Body of pancreas (tissue), 4 donors: ENCODE data around the gene CKAP4.

Experiments used
- POLR2A ChIP-seq, 3 donors: fragments of 450-650 bp; IDR thresholded peaks; one replicate each; pipeline ENCODE4 v1.6.1; 2016; ENCODE audit warnings: antibody characterized with exemption in 3 of 3, mild to moderate bottlenecking in 2 of 3
- TF ChIP-seq, protein P1 (sequence below), 7 experiments: fragments of 450-650 bp in 4 of 7; fragments of 200-600 bp in 3 of 7; sonication (generic) in 3 of 7; IDR thresholded peaks; one replicate each; pipeline ENCODE4 v1.5.1; 2016 to 2019; ENCODE audit warnings: antibody characterized with exemption in 7 of 7

DNA sequence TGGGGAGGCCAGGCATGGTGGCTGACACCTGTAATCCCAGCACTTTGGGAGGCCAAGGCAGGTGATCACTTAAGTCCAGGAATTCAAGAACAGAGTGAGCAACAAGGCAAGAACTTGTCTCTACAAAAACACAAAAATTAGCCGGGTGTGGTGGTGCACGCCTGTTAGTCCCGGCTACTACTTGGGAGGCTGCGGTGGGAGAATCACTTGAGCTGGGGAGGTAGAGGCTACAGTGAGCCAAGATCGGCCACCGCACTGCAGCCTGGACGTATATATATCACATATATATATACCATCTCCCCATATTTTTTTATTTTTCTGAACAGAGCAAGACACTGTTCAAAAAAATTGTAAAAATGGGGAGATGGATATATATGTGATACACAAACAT is 19.5 kb downstream of the CKAP4 start:
- no peak for TF ChIP-seq POLR2A (IDR thresholded peaks at IDR 0.05)
- TF ChIP-seq, protein P1, sequence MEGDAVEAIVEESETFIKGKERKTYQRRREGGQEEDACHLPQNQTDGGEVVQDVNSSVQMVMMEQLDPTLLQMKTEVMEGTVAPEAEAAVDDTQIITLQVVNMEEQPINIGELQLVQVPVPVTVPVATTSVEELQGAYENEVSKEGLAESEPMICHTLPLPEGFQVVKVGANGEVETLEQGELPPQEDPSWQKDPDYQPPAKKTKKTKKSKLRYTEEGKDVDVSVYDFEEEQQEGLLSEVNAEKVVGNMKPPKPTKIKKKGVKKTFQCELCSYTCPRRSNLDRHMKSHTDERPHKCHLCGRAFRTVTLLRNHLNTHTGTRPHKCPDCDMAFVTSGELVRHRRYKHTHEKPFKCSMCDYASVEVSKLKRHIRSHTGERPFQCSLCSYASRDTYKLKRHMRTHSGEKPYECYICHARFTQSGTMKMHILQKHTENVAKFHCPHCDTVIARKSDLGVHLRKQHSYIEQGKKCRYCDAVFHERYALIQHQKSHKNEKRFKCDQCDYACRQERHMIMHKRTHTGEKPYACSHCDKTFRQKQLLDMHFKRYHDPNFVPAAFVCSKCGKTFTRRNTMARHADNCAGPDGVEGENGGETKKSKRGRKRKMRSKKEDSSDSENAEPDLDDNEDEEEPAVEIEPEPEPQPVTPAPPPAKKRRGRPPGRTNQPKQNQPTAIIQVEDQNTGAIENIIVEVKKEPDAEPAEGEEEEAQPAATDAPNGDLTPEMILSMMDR (IDR thresholded peaks at IDR 0.05) = no peak
